HG03175 (cell line): ENCODE measurements around the gene UBTD1.
"Not testable (repeated sequence)": the region's sequence is repeated elsewhere in the genome, so short reads cannot be mapped to it uniquely, and the experiment has no call there.

Experiments used
- ATAC-seq: cut with Tn5 transposase; IDR thresholded peaks from one replicate; pipeline ENCODE4 v1.9.1; 2021; ENCODE audit warnings: mild to moderate bottlenecking, moderate library complexity; ENCODE audit not compliant: unreplicated experiment

The UBTD1 gene

GRCh38 chr10:97498841-97499560, at the start of gene UBTD1:
Gene UBTD1 (plus strand): TSS chr10:97498924. CDS start chr10:97499204, 280 bp downstream.
- no peak for ATAC-seq

- no peak for ATAC-seq
These were observed 47.9 kb upstream of the UBTD1 start for GRCh38 chr10:97450828-97451227.

- ATAC-seq, result no peak
These were observed 47.1 kb upstream of the UBTD1 start for GRCh38 chr10:97451605-97452004.

- no peak for ATAC-seq
These were observed 46.4 kb upstream of the UBTD1 start for GRCh38 chr10:97452352-97452751.

- no peak for ATAC-seq
These were observed 44.2 kb upstream of the UBTD1 start for GRCh38 chr10:97454330-97455036.

DNA sequence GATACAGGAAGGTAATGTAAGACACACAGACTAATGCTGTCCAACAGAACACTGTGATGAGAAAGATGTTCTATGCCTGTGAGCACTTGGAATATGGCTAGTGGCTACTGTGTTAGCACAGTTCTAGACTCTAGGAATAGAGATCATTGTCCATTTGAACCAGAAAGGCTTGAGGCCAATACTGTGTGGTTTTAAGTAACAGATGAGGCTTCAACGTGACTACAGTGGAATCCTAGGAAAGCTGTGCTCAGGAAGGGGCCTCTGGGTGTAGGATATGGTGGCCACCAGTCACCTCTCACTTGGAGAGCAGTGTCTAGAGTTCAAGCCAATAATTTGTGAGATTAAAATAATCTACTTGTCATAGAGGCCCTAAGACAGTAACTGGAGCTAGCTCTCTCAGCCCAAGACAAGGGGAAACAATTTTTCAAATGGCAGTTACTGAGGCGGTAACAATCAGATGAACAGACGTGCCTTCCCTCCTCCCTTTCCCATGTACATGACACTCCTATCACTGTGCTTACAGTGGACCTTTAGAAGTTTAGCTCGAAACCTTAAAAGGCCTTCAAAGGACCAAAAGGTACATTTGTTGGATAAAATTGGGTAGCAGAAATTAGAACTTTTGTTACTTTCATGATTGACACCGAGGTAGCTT, 42.6 kb upstream of the UBTD1 start:
- no peak for ATAC-seq

DNA sequence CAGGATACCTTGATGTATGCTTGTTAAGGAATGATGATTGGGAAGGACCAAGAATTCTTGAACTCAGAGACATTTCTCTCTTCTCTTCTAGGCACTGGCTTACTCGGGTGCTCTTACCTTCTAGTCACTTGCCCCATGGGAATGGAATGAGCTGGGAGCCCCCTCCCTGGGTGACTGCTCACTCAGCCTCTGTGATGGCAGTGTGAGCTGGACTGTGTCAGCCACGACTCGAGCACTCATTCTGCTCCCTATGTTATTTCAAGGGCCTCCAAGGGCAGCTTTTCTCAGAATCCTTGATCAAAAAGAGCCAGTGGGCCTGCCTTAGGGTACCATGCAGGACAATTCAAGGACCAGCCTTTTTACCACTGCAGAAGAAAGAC, 42.0 kb upstream of the UBTD1 start:
- no peak for ATAC-seq

DNA sequence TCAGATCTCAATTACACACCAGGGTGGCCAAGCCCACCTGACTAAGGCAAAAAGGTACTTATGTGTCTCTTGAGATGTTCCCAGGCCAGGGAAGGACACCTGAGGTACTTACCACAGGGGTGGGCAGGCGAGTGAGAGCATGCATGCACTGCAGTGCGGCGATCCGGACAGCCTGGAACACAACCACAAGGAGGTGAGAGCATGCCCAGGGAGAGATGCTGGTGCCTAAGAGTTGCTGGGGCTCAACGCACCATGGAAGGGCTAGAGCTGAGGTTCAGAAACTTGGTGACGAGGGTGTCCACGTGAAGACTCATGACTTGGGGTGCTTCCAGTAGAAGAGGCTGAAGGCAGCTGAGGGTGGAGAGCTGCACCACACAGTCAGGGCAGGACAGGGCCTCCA, 39.6 kb upstream of the UBTD1 start:
- no peak for ATAC-seq

DNA sequence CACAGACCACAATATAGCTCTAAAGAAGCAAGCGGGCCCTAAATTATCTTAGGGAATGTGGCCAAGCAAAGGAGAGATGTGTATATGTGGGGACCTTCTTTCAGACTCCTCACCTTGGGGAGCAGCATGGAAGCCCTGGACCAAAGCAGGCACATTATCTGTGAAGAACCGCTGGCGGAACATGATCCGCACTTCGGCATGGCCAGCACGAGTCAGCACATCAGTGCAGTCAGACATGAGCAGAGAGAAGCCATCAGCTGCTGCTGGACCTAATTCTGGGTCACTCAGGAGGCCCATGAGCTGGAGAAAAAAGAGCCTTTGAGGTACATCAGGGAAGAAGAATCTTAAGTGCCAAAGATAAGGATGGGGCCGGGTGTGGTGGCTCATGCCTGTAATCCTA, 38.8 kb upstream of the UBTD1 start:
- ATAC-seq, result no peak

GRCh38 chr10:97462309-97462708, 36.4 kb upstream of the UBTD1 start:
- ATAC-seq, result no peak

DNA sequence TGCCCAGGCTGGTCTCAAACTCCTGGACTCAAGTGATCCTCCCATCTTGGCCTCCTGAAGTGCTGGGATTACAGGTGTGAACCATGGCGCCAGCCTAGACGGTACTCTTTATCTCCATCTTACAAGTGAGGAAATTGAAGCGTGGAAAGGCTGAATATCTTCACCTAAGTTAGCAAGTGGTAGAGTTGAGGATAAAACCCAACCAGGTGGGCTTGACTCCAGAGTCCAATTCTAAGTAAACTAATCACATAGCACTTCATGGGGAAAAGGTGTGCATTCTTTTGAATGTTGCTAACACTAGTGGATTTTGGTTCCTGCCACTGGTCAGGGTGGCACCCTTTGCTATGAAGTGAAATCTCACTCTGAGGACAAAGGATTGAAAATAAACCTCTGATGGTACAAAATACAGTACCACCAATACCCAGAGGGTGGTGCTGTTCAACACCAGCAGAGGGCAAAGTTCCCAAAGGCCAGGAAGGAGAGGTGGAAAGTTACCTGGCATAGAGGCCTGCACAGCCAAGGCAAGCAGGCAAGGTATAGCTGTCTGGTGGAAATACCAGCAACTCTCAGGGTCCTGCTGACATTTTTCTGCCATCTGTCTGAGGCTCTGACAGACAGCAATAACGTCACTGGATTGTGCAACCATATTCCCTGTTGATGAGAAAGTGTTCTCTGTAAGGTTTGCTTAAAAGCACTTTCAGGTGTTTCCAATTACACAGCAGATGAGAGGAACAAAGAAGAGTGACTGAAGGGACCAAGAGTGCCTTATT, 35.2 kb upstream of the UBTD1 start:
- ATAC-seq, result no peak

GRCh38 chr10:97464226-97464625, 34.5 kb upstream of the UBTD1 start:
- ATAC-seq, result no peak

DNA sequence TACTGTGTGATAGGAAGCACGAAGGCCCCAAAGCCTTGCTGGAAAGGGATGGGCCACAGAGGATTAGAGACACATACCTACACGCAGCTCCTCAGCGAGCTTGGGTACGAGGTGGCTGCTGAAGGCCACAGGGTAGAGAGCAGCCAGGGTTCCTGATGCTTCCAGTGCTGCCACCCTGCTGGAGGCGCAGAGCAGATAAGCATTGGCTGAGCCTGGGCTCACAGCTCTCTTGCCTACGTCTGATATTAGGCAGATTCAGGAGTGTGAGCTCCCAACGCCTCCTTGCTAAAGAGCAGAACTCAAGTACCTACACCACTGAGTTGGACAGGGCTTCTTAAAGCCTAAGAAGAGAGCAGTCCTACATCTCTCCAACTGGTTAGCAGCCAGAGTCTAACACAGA, 32.7 kb upstream of the UBTD1 start:
- ATAC-seq, result no peak

DNA sequence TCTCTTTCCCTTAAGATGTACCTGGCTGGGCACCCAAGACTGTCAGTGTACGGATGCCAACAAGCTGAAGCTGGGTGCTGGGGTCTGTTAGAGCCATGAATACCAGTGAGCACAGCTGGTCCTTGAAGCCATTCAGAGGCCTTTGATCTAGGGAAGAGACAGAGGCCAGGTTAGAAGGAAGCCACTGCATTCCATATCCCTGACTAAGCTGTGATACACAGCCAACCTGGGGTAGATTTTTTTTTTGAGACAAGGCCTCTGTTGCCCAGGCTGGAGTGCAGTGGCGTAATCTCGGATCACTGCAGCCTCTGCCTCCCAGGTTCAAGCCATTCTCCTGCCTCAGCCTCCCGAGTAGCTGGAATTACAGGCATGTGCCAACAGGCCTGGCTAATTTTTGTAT, 32.0 kb upstream of the UBTD1 start:
- ATAC-seq, result no peak

GRCh38 chr10:97468162-97468561, 30.6 kb upstream of the UBTD1 start:
- no peak for ATAC-seq

DNA sequence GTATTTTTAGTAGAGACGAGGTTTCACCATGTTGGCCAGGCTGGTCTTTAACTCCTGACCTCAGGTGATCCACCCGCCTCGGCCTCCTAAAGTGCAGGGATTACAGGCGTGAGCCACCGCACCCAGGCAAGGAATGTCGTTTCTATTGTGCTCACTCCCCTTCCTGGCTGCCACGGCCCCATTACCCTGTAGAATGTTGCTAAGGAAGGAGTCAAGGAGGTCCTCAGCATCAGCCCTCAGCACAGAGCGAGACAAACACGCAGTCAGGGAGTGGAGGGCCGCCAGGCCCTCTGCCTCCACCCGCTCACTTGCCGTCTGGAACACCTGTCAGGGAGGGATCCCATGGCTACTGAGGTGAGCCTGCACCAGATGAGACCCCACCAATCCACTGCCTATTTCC, 29.9 kb upstream of the UBTD1 start:
- not testable (repeated sequence) for ATAC-seq

GRCh38 chr10:97474918-97475317, 23.8 kb upstream of the UBTD1 start:
- ATAC-seq, result no peak

DNA sequence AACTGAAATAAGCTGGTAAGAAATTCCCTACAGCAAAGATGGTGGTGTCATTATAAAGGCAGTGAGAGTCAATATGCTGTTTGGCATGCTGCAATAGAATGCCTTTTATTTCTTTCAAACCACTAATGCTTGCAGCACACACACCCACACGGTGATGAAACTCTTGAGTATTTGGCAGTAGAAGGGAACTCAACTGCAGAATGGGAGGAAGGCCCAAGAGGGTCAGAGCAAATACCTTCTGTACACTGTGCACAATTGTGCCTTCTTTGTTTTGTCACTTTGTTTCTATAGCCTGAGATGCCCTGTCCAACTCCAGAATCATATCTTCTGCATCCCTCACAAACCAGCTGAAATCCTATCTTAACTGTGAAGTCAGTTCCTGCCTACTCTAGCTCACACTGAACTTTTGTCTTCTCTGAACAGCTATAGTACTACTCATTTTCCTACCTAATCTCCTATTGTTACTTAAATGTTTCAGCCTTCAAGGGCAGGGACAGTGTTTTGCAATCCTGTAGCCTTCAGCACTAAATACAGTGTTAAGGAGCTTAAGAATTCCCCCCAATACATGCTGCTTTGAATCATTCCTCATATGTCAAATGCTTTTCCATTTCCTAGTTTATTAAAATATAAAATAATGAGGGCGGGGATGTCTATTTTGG, 22.7 kb upstream of the UBTD1 start:
- no peak for ATAC-seq

- ATAC-seq, result not testable (repeated sequence)
These were observed 19.3 kb upstream of the UBTD1 start for GRCh38 chr10:97479410-97479809.

GRCh38 chr10:97479939-97480338, 18.8 kb upstream of the UBTD1 start:
- no peak for ATAC-seq

- ATAC-seq, result no peak
These were observed 17.7 kb upstream of the UBTD1 start for GRCh38 chr10:97481071-97481470.
